HG03342 (cell line): ENCODE measurements around the gene TYW1.
"Not testable (repeated sequence)": the region's sequence is repeated elsewhere in the genome, so short reads cannot be mapped to it uniquely, and the experiment has no call there.

ENCODE experiments used
- ATAC-seq: cut with Tn5 transposase; IDR thresholded peaks from one replicate; pipeline ENCODE4 v1.9.1; 2021; ENCODE audit warnings: mild to moderate bottlenecking, moderate library complexity; ENCODE audit not compliant: unreplicated experiment

The TYW1 gene

DNA sequence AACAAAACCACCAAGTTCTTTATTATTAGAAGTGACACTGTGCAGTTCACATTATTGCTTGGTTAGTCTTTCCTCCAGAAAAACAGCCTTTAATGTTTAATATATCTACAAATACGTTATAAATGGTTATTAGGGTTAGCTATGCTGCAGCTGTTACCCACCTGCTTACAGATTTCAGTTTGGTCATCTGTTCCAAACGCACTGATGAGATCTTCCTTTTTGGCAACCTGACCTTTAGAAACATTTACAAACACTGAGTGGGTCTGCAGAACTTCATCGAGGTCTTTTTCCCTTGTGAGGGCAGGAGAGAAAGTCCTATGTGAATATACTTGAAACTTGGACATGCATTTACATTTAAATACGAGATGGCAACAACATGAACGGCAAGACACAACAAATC lies 2.6 kb upstream of the TYW1 start:
- ATAC-seq = not testable (repeated sequence)

DNA sequence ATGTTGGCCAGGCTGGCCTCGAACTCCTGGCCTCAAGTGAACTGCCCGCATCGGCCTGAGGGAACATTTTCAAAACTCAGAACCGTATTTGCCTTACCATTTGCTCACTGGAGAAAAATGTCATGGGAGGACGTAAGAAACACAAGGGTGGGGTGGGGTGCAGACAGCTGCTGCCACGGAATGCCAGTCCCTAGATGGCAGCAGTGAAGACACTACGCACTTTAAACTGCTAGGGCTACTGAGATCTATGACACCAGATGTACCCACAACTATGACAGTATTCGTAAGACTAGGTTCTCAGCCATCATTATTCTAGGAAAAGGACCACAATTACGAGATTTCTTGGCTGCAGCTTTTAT lies 2.0 kb upstream of the TYW1 start:
- peak; percentile 23 for ATAC-seq

DNA sequence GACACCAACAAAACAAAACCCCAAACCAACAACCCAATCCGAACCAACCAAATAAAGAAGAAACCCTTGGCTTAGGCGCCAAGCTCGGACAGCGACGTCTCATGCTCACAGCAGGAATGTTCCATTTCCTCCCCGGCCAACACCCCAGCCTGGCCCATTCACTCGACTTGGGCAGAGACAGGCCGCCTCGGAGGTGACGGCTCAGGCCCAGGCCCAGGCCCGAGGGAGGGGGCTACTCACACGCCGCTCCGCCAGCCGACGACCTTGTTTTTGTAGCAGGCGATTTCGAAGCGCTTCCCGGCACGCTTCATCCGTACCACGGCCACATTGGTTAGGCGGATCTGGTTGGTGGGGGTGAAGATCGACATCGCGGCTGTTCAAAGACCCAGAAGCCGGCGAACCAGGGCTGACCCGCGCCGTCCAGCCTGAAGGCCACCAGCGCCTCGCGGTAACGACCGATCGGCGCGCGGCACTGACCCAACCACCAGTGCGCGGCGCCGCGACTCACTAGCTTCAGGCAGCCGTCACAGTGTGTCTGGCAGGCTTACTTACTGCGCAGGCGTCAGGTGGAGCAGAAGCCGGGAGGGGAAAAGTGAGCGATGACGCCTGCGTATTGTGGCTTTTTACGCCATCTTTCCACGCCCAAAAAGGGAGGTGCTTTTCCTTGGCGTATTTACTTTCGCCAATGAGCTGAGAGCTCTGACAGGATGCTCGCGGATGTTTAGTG lies 1.4 kb upstream of the TYW1 start, which contains the start of gene SBDS:
Gene SBDS (minus strand): TSS at position 537 of the 727 bp plus-strand sequence. CDS start 169 bp downstream, at position 368.
- ATAC-seq = peak; percentile 59

DNA sequence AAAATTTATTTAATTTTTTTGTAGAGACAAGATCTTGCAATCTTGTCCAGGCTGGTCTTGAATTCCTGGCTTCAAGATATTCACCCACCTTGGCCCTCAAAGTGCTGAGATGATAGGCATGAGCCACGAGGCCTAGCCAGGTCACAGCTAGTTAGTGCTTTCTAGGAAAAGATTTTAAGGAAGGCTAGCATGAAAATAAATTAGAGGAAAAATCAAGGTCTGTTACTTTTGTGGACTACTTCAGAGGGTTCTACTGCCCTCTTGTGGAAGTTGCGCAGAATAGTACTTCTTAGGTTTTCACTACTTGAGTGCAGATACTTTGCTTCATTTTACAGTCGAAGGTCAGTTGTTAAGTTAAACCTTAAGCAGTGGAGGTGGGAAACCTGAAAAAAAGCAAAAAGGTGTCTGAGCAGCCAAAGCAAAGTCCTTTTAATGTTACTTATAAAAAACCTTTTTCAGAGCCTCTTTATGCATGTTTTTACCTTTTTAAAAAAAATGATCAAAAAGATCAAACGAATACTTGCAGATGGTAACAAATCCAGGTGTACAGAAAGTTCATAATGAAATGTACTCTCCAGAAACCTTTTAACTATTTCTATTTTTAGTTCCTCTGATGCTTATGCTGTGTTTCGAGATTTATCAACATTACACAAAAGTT lies 4.1 kb downstream of the TYW1 start:
- ATAC-seq = not testable (repeated sequence)

DNA sequence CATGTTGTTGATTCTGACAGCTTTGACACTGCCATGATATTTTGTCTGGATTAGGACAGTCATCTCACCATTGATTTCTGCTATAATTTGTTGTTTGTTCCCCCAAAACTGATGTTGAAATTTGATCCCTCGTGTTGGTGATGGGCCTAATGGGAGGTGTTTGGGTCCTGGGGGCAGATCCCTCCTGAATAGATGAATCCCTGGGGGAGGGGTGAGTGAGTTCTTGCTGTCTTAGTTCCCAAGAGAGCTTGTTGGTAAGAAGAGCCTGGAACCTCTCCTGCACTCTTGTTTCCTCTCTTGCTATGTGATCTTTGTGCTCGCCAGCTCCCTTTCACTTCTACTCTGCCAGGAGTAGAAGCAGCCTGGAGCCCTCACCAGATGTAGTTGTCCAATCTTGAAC lies 7.5 kb downstream of the TYW1 start:
- ATAC-seq = not testable (repeated sequence)

DNA sequence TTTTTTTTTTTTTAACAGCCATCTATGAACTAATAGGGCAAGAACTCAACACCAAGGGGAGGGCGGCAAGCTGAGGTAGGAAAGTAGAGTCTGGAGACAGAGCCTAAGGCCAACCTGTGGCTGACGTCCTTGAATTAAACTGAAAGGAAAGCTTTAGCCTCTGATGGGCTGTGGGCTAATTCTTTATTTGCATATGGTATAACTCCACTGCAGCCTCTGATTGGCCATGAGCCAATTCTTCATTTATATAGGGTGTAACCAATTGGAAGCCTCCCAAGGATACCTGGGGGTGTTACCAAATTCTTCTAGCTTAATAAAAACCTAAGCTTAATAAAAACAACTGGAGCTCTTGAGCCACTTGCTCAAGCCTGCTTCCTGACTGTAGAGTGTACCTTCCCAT lies 10.3 kb downstream of the TYW1 start:
- ATAC-seq = no peak

DNA sequence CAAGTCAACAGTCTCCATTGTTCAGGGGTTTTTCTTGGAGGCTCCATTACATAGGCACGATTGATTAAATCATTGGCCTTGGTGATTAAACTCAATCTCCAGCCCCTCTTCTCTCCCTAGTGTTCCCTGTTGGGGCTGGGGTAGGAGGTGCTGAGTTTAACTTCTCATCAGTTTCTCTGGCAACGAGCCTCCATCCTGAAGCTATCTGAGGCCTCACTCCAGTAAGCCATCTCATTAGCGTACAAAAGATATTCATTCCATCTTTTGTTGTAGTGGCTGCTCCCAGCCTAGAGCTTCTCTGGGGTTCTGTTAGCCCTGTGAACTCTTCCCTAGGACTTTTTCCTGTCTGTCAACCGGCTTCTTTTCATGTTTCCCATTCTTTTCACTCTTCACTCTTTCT lies 11.6 kb downstream of the TYW1 start:
- ATAC-seq = no peak

DNA sequence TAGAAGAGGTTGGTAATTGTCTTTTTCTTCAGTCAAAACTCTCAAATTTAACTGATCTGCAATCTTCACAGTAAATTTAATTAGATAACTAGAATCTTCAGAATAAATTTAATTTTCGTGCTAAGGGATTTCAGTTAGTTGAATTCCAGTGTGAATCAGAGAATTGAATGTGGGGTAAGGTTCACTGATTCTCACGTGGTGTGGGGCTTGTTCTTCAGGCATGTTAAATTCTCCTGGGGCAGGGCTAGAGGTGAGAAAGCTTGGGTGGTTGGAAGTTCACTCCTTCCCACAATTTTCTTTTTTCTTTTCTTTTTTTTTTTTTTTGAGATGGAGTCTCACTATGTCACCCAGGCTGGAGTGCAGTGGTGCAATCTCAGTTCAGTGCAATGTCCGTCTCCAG lies 13.0 kb downstream of the TYW1 start:
- ATAC-seq = not testable (repeated sequence)

DNA sequence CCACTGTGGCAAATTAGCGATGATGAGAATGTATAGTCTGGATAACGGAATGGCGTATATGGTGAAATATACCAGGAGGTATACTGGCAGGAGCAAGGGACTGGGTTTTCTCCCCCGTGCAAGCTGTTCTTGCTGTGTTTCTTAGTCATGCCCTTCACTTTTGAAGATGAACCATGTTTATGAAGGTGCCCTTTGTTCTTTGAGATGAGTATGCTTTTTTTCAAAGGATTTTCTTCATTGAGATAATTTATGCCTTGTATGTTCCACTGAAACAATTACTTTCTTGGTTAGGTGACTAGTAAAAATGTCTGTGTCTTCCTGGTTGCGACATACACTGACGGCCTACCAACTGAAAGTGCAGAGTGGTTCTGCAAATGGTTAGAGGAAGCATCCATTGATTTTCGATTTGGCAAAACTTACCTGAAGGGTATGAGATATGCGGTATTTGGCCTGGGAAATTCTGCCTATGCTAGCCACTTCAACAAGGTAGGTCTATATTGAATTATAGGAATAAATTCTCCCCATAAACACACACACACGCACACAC lies 17.5 kb downstream of the TYW1 start:
- not testable (repeated sequence) for ATAC-seq

DNA sequence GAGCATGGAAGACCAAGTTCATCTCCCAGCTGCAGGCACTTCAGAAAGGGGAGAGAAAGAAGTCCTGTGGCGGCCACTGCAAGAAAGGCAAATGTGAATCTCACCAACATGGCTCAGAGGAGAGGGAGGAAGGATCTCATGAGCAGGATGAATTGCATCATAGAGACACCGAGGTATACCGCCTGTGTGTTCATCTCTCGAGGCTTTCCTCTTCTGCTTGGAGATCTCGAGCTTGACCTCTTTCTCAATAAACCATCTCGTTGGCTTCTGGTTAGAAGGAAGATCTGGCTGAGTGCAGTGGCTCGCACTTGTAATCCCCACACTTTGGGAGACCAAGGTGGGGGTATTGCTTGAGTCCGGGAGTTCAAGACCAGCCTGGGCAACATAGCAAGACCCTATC lies 21.3 kb downstream of the TYW1 start:
- ATAC-seq = not testable (repeated sequence)

DNA sequence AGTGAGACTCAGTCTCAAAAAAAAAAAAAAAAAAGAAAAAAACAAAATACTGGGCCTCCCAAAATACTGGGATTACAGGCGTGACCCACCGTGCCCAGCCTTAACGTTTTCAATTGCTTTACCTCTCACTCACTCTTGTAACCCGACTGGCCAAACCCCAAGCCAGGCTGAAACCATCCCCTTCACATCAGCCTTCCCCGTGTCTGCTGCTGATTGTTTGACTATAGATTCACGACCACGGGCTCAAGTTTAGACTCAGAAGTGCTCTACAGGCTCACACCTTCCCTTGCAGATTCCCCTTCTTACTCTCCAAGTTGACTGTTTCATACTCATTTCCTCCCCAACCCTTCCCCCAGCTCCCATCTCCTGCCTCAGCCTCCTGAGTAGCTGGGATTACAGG lies 22.3 kb downstream of the TYW1 start:
- no peak for ATAC-seq

DNA sequence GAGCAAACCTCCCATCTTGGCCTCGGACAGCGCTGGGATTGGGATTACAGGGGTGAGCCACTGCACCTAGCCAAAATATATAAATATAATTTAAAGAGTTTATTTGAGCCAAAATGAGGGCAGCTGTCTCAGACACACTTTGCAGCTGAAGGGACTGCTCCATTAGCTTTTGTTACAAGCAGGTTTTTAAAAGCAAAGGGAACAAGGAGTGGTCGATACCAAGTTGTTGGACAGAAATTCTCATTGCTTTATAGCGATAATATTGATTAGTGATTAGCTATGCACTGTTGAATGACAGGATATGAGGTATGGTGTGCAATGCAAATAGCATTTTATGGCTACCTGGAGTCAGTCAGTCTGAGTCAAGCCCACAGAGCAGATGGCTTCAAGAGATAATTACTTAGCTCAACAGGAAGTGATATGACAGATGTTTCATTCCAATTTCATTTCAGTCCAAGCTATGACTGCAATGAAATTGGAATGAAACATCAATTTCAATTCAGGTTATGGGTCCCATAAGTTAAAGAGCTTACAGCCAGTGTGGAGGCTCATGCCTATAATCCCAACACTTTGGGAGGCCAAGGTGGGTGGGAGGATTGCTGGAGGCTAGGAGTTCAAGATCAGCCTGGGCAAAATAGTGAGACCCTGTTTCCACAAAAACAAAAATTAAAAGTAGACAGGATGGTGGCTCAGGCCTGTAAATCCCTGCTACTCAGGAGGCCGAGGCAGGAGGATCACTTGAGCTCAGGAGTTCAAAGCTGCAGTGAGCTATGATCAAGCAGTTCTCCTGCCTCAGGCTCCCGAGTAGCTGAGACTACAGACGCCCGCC lies 23.1 kb downstream of the TYW1 start:
- ATAC-seq = no peak

DNA sequence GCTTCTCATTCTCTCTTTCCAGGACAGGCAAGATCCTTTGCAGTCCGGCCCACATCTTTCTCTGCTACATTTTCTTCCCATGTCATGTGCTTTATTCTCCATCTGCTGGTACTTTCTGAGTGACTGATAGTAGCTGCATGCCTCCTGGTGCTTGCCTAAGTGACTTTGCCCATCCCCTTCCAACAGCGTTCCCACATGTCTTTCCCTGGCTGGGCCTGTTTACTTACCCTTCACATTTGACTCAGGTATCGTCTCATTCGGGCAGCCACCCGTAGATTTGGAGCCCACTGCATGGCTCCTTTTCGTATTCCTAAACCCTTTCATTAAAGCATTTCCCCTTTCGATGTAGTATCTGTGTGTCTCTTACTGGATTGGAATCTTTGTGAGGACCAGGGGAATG lies 24.6 kb downstream of the TYW1 start:
- no peak for ATAC-seq

DNA sequence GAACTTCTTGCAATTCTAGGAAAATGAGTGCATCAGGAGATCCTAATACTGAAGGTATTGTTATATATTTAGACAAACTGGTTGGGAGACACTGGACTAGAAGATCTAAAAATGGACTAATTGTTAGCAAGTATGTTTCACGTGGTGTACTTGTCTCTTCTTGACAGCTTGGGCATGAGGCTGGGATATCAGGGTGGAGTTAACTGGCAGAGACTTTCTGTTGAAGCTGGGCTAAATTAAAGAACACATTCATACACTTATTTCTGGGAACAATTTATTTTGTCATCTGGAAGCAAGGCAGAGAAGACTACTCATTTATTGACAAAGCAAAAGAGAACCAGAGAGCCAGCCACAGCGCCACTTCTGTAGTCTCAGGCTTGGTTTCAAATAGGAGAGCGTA lies 25.9 kb downstream of the TYW1 start:
- ATAC-seq = no peak

DNA sequence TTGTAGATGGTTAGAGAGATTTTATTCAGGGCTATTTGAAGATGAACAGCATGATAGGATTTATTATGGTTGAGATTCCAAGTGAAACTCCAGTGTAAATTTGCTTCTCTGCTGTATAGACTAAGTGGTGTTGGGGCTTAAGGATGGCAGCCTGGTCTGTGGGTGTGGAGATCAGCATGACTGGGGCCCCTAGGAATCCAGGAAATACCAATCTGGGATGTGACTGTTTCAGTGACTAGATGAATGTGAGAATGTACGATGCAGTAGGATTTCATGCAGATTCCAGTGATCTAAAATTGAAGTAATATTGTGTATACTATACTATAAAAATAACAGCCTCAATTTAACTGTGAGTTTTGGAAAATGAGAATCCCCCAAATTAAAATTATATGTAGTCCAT lies 28.8 kb downstream of the TYW1 start:
- ATAC-seq = not testable (repeated sequence)

DNA sequence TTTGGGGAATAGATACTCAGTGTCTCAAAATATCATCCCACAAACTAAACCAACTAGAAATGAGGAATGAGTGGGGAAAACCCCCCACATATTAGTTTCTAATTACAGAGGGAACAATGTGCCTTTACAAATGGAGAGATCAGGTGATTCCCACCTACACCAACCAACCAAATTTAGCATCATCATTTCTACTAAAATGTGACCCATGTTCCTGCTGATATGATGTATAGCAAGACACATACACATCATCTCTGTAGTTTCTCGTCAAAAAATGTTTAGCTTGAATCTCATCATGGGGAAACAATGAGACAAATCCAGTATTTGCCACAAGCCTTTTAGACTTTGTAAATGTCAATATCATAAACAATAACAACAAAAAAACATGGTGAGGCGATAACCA lies 35.1 kb downstream of the TYW1 start:
- not testable (repeated sequence) for ATAC-seq

DNA sequence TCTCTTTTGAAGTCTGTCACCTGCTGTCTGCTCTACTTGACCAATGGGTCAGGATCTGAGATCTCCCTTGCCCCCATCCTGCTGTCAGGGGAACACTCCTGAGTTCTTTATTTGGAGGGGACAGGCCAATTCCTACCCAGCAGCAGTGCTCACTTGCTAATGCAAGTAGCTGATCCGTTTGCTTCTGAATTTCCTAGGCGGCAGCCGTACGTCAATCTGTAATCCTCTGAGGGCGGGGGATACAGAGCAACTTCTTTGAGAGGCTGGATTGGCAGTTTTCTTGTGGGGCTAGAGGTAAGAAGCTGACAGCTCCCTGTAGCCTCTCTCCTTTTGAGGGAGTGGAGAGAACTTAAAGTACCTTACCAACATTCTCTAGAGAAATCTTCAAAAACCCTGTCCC lies 36.6 kb downstream of the TYW1 start:
- no peak for ATAC-seq

DNA sequence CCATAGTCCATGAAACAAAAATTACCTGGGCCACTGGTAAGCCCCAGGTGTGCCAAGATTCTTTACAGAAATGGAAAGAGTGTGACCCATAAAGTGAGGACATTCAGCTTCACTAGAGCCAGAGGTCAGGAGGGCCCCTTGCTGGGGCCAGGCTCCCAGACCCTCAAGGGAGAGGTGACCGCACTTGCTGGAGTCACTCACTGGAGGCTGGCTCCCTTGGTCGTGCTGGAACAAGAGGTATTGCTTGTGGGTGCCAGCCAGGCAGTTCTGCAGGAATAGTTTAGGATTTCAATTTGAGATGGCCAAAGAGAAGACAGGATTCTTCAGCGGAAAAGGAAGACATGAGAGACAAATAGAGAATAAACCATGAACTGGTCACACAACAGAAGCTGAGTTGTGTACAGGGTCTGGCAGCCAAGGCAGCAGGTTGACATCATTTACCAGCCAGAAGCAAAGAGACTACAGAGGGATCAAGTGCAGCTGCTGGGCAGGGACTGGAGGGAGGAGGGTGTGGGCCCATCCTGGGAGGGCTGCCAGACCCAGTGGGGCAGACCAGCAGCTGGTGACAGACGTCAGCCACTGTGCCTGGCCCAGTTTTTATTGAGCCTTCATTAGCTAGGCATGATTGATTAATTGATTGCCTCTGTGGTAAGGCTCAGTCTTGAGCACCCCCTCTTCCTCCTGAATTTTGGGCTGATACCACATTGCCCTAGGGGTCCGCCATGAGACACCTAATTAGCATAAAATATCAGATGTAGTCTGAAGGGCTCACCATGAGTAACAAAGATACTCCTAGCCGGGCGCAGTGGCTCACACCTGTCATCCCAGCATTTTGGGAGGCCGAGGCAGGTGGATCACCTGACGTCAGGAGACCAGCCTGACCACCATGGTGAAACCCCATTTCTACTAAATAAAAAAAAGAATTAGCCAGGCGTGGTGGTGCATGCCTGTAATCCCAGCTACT lies 40.1 kb downstream of the TYW1 start:
- not testable (repeated sequence) for ATAC-seq

DNA sequence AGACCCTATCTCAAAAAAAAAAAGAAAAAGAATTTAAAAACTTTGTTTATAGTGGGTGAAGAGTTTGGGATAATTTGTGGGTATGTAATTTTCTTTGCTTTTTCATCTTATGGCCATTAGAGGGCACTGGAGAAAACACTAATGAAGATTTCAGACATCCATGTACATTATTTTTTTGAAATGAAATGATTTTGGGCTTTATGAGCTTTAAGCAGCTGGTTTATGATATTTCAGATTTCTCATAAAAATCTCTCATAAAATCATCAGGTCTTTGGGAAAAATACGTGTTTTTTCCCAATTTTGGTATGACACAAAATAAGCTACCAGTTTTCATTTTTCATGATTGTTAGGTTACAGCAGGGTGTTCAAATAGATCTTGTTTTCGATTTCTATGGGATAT lies 44.2 kb downstream of the TYW1 start:
- not testable (repeated sequence) for ATAC-seq
